Spleen (tissue), 7 donors: ENCODE results near the gene COL23A1.

Source experiments
- CTCF ChIP-seq, 11 experiments: fragments of 200-600 bp in 7 of 11; fragments of 450-650 bp in 4 of 11; sonication (generic) in 4 of 11; IDR thresholded peaks in 8 of 11; conservative IDR thresholded peaks in 3 of 11; 1 replicate in 7 of 11; 2 replicates in 4 of 11; pipeline versions ENCODE4 v1.4.0 to v1.8.0; 2016 to 2021; ENCODE audit warnings: antibody characterized with exemption in 11 of 11, inconsistent platforms in 4 of 11, mild to moderate bottlenecking in 1 of 11
- POLR2A ChIP-seq, 3 donors: fragments of 450-650 bp; IDR thresholded peaks; one replicate each; pipeline ENCODE4 v1.5.1; 2017; ENCODE audit warnings: antibody characterized with exemption in 3 of 3, mild to moderate bottlenecking in 1 of 3
- donor health status: DM: no; HTN: no; CAD: no; lungs with moderate emphysema.
- donor health status: DM: no; HTN: no; CAD: no.
- donor health status: DM: no; HTN: no; CAD: no.

- TF ChIP-seq CTCF (IDR thresholded peaks at IDR 0.05 in 8 of 11, conservative IDR thresholded peaks at IDR 0.05 in 3 of 11) (no peak), POLR2A (IDR thresholded peaks at IDR 0.05) (no peak)
These were observed 378.8 kb downstream of the COL23A1 start for GRCh38 chr5:178211095-178212048.
